ENCODE measurements around the gene NLRP3.
"Not testable (repeated sequence)": the region's sequence is repeated elsewhere in the genome, so short reads cannot be mapped to it uniquely, and the experiment has no call there.

The NLRP3 gene

DNA sequence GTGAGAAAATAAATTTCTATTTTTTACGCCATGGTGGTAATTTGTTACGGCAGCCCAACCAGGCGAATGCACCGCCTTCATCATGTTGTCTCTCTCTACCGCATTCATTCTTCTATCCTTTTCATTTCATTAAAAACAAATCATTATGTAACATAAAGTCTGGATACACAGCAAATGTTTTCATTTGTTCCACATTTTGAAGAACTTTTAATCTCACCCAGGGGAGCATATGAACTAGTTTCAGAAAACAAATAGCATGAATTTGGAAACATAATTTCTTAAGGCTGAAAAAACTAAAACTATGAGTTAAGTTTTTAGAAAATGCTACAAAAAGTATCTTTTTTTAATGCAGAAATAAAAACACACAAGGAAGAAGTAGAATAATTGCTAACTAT is 53.2 kb downstream of the NLRP3 start:
- H3K4me1 ChIP-seq (ENCODE audit: control insufficient read depth in 1 of 2, insufficient read depth in 1 of 2, low read depth in 1 of 2, low read length in 1 of 2), result peaks cover 3 to 5% of the 10 kb centered on the region in 2 experiments
- no peak for TF ChIP-seq CTCF (IDR thresholded peaks at IDR 0.05)

GRCh38 chr1:247470942-247471429 is 55.0 kb downstream of the NLRP3 start:
- H3K4me3 ChIP-seq (ENCODE audit: low read depth in 1 of 2, low read length in 1 of 2); H3K4me1 ChIP-seq (ENCODE audit: control insufficient read depth in 1 of 2, insufficient read depth in 1 of 2, low read depth in 1 of 2, low read length in 1 of 2); H3K36me3 ChIP-seq; H3K9me3 ChIP-seq; H3K27ac ChIP-seq; H3K27me3 ChIP-seq: not testable (repeated sequence)

More for the DNA sequence above, 53.2 kb downstream of the NLRP3 start:
- no peak overlapping the region for H3K4me3 ChIP-seq (ENCODE audit: low read depth in 1 of 2, low read length in 1 of 2)
- H3K27me3 ChIP-seq, result no peaks in the 10 kb centered on the region
- H3K9me3 ChIP-seq, result no peaks in the 10 kb centered on the region
- H3K36me3 ChIP-seq, result no peaks in the 10 kb centered on the region
- no peak overlapping the region for H3K27ac ChIP-seq

DNA sequence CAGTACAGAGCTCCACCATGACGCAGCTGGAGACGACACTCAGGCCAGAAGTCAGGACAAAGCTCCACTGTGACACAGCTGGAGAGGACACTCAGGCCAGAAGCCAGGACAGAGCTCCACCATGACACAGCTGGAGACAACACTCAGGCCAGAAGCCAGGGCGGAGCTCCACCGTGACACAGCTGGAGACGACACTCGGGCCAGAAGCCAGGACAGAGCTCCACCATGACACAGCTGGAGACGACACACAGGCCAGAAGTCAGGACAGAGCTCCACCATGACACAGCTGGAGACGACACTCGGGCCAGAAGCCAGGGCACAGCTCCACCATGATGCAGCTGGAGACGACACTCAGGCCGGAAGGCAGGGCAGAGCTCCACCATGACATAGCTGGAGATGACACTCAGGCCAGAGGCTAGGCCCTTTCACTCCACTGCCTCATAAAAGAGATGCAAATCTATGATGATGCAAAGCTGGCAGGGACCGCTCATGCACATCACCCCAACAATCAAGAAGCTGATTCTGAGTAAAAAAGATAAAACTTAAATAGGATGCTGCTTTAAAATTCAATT is 55.6 kb downstream of the NLRP3 start:
- no peak for TF ChIP-seq CTCF (IDR thresholded peaks at IDR 0.05)
- Histone ChIP-seq H3K27me3 (no peaks in the 10 kb centered on the region), H3K4me1 (ENCODE audit: control insufficient read depth in 1 of 2, insufficient read depth in 1 of 2, low read depth in 1 of 2, low read length in 1 of 2) (no peaks in the 10 kb centered on the region), H3K36me3 (no peaks in the 10 kb centered on the region), H3K9me3 (no peaks in the 10 kb centered on the region), H3K4me3 (ENCODE audit: low read depth in 1 of 2, low read length in 1 of 2) (no peak overlapping the region), H3K27ac (no peak overlapping the region)

DNA sequence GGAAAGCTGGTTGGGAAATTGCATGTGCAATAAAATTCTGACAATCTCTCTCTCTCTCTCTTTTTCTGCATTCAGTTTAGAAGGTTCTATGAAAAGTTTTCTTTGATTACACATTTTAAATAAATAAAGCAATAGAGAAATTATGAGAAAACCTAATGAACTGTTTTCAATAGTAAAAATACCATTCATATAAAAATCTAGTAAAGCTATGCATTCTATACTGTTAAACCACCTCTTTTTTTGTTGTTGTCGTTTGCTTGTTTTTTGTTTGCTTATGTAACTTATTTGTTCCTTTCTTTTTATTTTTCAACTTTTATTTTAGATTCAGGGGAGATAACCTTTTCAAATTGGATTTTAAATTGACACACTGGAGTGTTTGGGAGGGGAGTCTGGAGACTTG is 56.1 kb downstream of the NLRP3 start:
- TF ChIP-seq CTCF (IDR thresholded peaks at IDR 0.05), result no peak
- Histone ChIP-seq H3K9me3 (no peaks in the 10 kb centered on the region), H3K27me3 (no peaks in the 10 kb centered on the region), H3K4me1 (ENCODE audit: control insufficient read depth in 1 of 2, insufficient read depth in 1 of 2, low read depth in 1 of 2, low read length in 1 of 2) (no peaks in the 10 kb centered on the region), H3K4me3 (ENCODE audit: low read depth in 1 of 2, low read length in 1 of 2) (no peak overlapping the region), H3K27ac (no peak overlapping the region), H3K36me3 (no peaks in the 10 kb centered on the region)

DNA sequence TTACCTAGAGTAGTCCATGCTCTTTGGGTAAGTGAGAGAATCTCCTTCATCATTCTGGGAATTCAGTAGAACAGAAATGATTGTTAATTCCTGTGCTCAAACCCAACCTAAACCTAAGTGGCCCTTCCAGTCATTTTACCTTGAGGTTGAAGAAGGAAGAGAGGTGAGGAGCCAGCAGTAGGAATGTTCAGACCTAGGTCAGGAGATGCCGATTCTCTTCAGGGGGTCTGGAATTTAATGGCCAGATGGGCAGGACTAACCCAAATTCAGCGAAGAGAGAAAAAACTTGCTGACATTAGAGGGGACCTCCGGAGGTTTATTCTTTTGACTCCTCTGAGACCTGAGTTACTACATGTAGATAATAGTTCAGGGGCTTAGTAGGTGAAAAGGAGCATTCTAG is 58.4 kb downstream of the NLRP3 start:
- TF ChIP-seq CTCF (IDR thresholded peaks at IDR 0.05), result no peak
- no peaks in the 10 kb centered on the region for H3K36me3 ChIP-seq
- H3K4me1 ChIP-seq (ENCODE audit: control insufficient read depth in 1 of 2, insufficient read depth in 1 of 2, low read depth in 1 of 2, low read length in 1 of 2), result no peaks in the 10 kb centered on the region
- H3K27ac ChIP-seq, result no peak overlapping the region
- no peak overlapping the region for H3K4me3 ChIP-seq (ENCODE audit: low read depth in 1 of 2, low read length in 1 of 2)
- H3K9me3 ChIP-seq, result no peaks in the 10 kb centered on the region
- no peaks in the 10 kb centered on the region for H3K27me3 ChIP-seq

GRCh38 chr1:247475793-247476192 is 59.8 kb downstream of the NLRP3 start:
- Histone ChIP-seq H3K36me3 (no peaks in the 10 kb centered on the region), H3K27me3 (no peaks in the 10 kb centered on the region), H3K9me3 (no peaks in the 10 kb centered on the region), H3K27ac (no peak overlapping the region), H3K4me1 (ENCODE audit: control insufficient read depth in 1 of 2, insufficient read depth in 1 of 2, low read depth in 1 of 2, low read length in 1 of 2) (no peaks in the 10 kb centered on the region), H3K4me3 (ENCODE audit: low read depth in 1 of 2, low read length in 1 of 2) (no peak overlapping the region)
- TF ChIP-seq CTCF (IDR thresholded peaks at IDR 0.05), result no peak

DNA sequence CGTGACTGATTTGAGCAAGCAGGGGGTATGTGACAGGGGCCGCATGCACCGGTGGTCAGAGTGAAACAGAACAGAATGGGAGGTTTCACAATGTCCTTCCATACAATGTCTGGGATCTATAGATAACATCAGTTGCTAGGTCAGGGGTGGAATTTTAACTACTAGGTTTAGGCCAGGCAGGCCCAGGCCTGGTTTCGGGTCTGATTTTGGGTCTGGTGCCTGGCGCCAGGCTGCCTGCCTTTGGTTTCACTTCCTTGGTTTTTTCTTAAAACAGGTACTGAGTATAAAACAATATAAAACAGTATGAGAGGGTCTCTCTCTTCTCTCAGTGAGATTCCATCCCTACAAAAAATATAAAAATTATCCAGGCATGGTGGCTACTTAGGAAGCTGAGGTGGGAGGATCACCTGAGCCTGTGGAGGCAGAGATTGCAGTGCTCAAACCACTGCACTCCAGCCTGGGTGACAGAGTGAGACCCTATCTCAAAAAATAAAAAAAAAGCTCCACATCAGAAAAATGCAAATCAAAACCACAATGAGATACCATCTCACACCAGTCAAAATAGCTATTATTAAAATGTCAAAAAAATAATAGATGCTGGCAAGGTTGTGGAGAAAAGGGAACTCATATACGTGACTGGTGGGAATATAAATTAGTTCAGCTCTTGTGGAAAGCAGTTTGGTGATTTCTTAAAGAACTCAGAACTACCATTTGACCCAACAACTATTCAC is 60.5 kb downstream of the NLRP3 start:
- not testable (repeated sequence) for H3K36me3 ChIP-seq; H3K9me3 ChIP-seq; H3K4me1 ChIP-seq (ENCODE audit: control insufficient read depth in 1 of 2, insufficient read depth in 1 of 2, low read depth in 1 of 2, low read length in 1 of 2); H3K27ac ChIP-seq; H3K27me3 ChIP-seq; H3K4me3 ChIP-seq (ENCODE audit: low read depth in 1 of 2, low read length in 1 of 2)

Data from neutrophil (primary cell).